ENCODE data around the gene AKR1C1. TPM values are rescaled to one million over a fixed set of nuclear protein-coding genes. Genes with fewer than 3 reads are reported as not detected.
"Not testable (repeated sequence)": the region's sequence is repeated elsewhere in the genome, so short reads cannot be mapped to it uniquely, and the experiment has no call there.

The AKR1C1 gene
- total RNA-seq, 1 experiment from 2014 or later: 0.31 TPM

DNA sequence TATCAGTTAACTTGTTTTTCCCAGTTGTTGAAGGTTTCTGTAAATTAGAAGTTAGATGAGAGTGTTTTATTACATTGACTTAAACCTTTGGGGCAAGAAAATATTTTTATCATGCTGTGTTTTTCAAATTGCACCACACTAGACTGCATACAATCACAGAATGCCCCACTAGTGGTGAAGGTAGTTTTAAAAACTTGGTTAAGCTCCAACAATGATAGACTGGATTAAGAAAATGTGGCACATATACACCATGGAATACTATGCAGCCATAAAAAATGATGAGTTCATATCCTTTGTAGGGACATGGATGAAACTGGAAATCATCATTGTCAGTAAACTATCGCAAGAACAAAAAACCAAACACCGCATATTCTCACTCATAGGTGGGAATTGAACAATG is 7.1 kb downstream of the AKR1C1 start:
- ATAC-seq; H3K4me3 ChIP-seq (ENCODE audit: low read depth in 2 of 2, low read length in 2 of 2); POLR2A ChIA-PET; H3K27ac ChIP-seq (ENCODE audit: low read length); H3K4me1 ChIP-seq (ENCODE audit: control insufficient read depth, insufficient read depth, low read length); H3K36me3 ChIP-seq (ENCODE audit: control insufficient read depth, insufficient read depth, low read length); in situ Hi-C loops (cut with HindIII; ENCODE audit: low pct_unique_long_range_greater_than_20kb, low sequenced_read_pairs); H3K9me3 ChIP-seq (ENCODE audit: control insufficient read depth, insufficient read depth, low read depth, low read length); H3K27me3 ChIP-seq (ENCODE audit: control insufficient read depth, insufficient read depth, low read length); CTCF ChIA-PET; intact Hi-C loops (cut with micrococcal nuclease; ENCODE audit: unreplicated experiment); BruUV-seq (replicated peaks); DNase-seq (ENCODE audit: low read depth, low spot score): not testable (repeated sequence)

DNA sequence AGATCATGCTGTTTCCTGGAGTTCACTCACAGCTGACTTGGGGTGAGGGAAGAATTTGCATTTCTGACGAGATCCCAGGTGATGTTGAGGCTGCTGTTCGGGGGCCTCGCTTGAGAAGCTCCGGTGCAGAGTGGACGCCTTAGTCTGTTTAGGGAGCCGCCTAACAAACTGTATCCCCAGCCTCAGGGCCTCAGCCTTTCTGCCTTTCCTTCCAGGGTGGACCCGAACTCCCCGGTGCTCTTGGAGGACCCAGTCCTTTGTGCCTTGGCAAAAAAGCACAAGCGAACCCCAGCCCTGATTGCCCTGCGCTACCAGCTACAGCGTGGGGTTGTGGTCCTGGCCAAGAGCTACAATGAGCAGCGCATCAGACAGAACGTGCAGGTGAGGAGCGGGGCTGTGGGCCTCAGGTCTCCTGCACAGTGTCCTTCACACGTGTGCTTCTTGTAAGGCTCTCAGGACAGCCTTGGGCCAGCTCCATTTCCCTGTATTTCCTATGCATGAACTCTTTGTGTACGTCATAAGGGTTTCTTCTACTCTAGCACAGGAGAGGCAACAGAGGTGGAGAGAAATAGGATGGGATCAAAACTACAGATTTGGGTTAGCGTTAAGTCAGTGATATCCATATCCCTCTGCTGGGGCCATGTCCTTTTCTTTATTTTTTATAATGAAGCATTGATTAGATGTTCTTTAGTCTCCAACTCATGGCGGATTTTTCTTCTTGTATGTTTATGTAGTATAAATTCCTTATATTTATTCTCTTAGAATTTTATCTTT is 9.3 kb downstream of the AKR1C1 start:
- ATAC-seq; CTCF ChIA-PET; H3K27me3 ChIP-seq (ENCODE audit: control insufficient read depth, insufficient read depth, low read length); H3K27ac ChIP-seq (ENCODE audit: low read length); H3K4me1 ChIP-seq (ENCODE audit: control insufficient read depth, insufficient read depth, low read length); H3K9me3 ChIP-seq (ENCODE audit: control insufficient read depth, insufficient read depth, low read depth, low read length); DNase-seq (ENCODE audit: low read depth, low spot score); intact Hi-C loops (cut with micrococcal nuclease; ENCODE audit: unreplicated experiment); in situ Hi-C loops (cut with HindIII; ENCODE audit: low pct_unique_long_range_greater_than_20kb, low sequenced_read_pairs); H3K4me3 ChIP-seq (ENCODE audit: low read depth in 2 of 2, low read length in 2 of 2); POLR2A ChIA-PET; H3K36me3 ChIP-seq (ENCODE audit: control insufficient read depth, insufficient read depth, low read length); BruUV-seq (replicated peaks): not testable (repeated sequence)

DNA sequence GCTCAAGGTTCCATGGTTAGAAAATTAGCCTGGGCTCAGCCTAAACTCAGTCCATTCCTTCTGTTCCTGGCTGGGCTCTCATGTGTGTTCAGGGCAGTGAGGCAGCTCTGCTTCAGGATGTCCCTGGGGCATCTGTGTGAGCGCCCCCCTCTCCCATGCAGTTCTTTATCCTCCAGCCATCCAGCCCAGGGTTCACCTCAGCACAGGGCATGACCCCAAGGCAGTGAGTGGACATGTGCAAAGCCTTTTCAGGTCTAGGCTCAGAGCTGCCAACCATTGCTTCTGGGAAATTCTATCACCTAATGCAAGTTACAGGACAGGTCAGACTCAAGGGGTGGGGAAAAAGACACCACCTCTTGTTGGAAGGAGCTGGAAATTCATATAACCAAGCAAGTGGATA is 10.1 kb downstream of the AKR1C1 start:
- CTCF ChIA-PET; BruUV-seq (replicated peaks); H3K27ac ChIP-seq (ENCODE audit: low read length); intact Hi-C loops (cut with micrococcal nuclease; ENCODE audit: unreplicated experiment); DNase-seq (ENCODE audit: low read depth, low spot score); H3K27me3 ChIP-seq (ENCODE audit: control insufficient read depth, insufficient read depth, low read length); H3K36me3 ChIP-seq (ENCODE audit: control insufficient read depth, insufficient read depth, low read length); H3K4me3 ChIP-seq (ENCODE audit: low read depth in 2 of 2, low read length in 2 of 2); POLR2A ChIA-PET; H3K9me3 ChIP-seq (ENCODE audit: control insufficient read depth, insufficient read depth, low read depth, low read length); ATAC-seq; H3K4me1 ChIP-seq (ENCODE audit: control insufficient read depth, insufficient read depth, low read length); in situ Hi-C loops (cut with HindIII; ENCODE audit: low pct_unique_long_range_greater_than_20kb, low sequenced_read_pairs): not testable (repeated sequence)

DNA sequence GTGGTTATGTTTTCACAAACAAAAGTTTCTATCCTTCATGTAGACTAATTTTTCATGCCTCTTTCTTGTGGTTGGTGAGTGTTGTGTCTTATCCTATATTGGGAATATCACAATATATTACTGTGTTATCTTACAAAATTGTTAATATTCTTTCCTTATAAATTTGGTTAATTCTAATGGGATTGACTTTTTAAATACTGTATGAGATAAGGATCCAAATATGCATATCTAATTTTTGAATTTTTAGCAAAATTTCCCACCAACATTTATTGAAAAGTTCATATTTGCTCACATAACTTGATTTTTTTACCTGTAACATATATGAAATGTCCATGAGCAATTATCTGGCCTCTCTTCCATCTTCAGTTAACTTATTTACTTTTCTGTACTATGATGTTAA is 11.2 kb downstream of the AKR1C1 start:
- H3K4me3 ChIP-seq (ENCODE audit: low read depth in 2 of 2, low read length in 2 of 2); H3K27me3 ChIP-seq (ENCODE audit: control insufficient read depth, insufficient read depth, low read length); DNase-seq (ENCODE audit: low read depth, low spot score); H3K4me1 ChIP-seq (ENCODE audit: control insufficient read depth, insufficient read depth, low read length); BruUV-seq (replicated peaks); intact Hi-C loops (cut with micrococcal nuclease; ENCODE audit: unreplicated experiment); ATAC-seq; H3K36me3 ChIP-seq (ENCODE audit: control insufficient read depth, insufficient read depth, low read length); POLR2A ChIA-PET; in situ Hi-C loops (cut with HindIII; ENCODE audit: low pct_unique_long_range_greater_than_20kb, low sequenced_read_pairs); CTCF ChIA-PET; H3K9me3 ChIP-seq (ENCODE audit: control insufficient read depth, insufficient read depth, low read depth, low read length); H3K27ac ChIP-seq (ENCODE audit: low read length): not testable (repeated sequence)

DNA sequence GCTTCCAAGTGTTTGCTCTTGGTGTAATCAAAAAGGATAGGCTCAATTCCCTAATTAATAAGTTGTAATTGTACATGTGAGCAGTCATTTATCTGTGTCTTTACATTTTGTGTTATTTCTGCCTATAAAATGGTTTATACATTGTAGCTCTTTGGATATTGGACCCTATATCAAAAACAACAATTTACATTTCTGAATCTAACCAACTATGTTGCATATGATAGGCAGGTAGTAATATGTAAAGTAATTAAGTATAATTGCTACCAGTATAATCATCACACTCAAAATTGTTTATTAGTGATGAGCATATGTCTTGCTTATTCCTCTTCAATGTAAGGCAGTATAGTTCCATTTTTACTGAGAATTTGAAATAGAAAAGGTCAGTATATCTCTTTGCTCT is 13.8 kb downstream of the AKR1C1 start:
- Histone ChIP-seq H3K27ac (ENCODE audit: low read length) (no peak overlapping the region), H3K4me1 (ENCODE audit: control insufficient read depth, insufficient read depth, low read length) (no peaks in the 10 kb centered on the region), H3K27me3 (ENCODE audit: control insufficient read depth, insufficient read depth, low read length) (no peaks in the 10 kb centered on the region), H3K9me3 (ENCODE audit: control insufficient read depth, insufficient read depth, low read depth, low read length) (no peaks in the 10 kb centered on the region), H3K4me3 (ENCODE audit: low read depth in 2 of 2, low read length in 2 of 2) (no peak overlapping the region), H3K36me3 (ENCODE audit: control insufficient read depth, insufficient read depth, low read length) (no peaks in the 10 kb centered on the region)
- POLR2A ChIA-PET: no interaction called here
- CTCF ChIA-PET: no interaction called here
- TF ChIP-seq, protein P1, sequence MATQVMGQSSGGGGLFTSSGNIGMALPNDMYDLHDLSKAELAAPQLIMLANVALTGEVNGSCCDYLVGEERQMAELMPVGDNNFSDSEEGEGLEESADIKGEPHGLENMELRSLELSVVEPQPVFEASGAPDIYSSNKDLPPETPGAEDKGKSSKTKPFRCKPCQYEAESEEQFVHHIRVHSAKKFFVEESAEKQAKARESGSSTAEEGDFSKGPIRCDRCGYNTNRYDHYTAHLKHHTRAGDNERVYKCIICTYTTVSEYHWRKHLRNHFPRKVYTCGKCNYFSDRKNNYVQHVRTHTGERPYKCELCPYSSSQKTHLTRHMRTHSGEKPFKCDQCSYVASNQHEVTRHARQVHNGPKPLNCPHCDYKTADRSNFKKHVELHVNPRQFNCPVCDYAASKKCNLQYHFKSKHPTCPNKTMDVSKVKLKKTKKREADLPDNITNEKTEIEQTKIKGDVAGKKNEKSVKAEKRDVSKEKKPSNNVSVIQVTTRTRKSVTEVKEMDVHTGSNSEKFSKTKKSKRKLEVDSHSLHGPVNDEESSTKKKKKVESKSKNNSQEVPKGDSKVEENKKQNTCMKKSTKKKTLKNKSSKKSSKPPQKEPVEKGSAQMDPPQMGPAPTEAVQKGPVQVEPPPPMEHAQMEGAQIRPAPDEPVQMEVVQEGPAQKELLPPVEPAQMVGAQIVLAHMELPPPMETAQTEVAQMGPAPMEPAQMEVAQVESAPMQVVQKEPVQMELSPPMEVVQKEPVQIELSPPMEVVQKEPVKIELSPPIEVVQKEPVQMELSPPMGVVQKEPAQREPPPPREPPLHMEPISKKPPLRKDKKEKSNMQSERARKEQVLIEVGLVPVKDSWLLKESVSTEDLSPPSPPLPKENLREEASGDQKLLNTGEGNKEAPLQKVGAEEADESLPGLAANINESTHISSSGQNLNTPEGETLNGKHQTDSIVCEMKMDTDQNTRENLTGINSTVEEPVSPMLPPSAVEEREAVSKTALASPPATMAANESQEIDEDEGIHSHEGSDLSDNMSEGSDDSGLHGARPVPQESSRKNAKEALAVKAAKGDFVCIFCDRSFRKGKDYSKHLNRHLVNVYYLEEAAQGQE (IDR thresholded peaks at IDR 0.05; ENCODE audit: insufficient read depth in 1 of 2, low read depth in 2 of 2, low read length in 1 of 2): no peak
- TF ChIP-seq TCF7L2 (IDR thresholded peaks at IDR 0.05; ENCODE audit: low read depth, low read length) (no peak), SIN3A (IDR thresholded peaks at IDR 0.05; ENCODE audit: borderline replicate concordance, insufficient read depth, low read depth, low read length) (no peak), POLR2AphosphoS5 (IDR thresholded peaks at IDR 0.05; ENCODE audit: low read depth, low read length) (no peak)
- TF ChIP-seq, protein P2, sequence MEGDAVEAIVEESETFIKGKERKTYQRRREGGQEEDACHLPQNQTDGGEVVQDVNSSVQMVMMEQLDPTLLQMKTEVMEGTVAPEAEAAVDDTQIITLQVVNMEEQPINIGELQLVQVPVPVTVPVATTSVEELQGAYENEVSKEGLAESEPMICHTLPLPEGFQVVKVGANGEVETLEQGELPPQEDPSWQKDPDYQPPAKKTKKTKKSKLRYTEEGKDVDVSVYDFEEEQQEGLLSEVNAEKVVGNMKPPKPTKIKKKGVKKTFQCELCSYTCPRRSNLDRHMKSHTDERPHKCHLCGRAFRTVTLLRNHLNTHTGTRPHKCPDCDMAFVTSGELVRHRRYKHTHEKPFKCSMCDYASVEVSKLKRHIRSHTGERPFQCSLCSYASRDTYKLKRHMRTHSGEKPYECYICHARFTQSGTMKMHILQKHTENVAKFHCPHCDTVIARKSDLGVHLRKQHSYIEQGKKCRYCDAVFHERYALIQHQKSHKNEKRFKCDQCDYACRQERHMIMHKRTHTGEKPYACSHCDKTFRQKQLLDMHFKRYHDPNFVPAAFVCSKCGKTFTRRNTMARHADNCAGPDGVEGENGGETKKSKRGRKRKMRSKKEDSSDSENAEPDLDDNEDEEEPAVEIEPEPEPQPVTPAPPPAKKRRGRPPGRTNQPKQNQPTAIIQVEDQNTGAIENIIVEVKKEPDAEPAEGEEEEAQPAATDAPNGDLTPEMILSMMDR (IDR thresholded peaks at IDR 0.05): no peak
- no TSS peak for BruUV-seq (replicated peaks)
- ATAC-seq: no peak
- DNase-seq (ENCODE audit: low read depth, low spot score): no peak
- intact Hi-C loops (cut with micrococcal nuclease; ENCODE audit: unreplicated experiment) (no loop called here), in situ Hi-C loops (cut with HindIII; ENCODE audit: low pct_unique_long_range_greater_than_20kb, low sequenced_read_pairs) (no loop called here)

Data from Panc1 (cell line).